ENCODE data around the gene SYT9.
"Not testable (repeated sequence)": the region's sequence is repeated elsewhere in the genome, so short reads cannot be mapped to it uniquely, and the experiment has no call there.

SYT9 gene

DNA sequence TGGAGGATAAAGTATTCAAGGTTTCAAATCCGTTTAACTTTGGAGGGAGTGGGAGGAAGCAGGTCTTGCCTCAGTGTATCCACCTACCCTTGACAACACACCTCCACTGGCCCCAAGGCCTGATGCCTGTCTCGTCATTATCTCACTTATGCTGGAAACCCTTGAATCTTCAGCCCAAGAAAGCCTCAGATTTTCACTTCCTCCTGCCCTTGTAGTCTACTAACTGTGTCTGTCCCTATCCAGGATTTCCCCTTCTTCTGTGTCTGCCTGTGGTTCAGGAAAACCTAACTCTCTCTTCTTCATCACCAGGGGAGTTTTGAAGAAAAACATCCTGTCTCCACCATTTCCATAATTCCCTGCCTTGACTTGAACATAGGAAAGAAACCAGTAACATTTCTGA, 56.1 kb downstream of the SYT9 start:
- Histone ChIP-seq H3K36me3 (ENCODE audit: insufficient read depth, low read length) (no peaks in the 10 kb centered on the region), H3K9me3 (ENCODE audit: low read depth, low read length) (no peaks in the 10 kb centered on the region), H3K9ac (ENCODE audit: insufficient read length) (no peak overlapping the region), H3K4me3 (no peak overlapping the region), H3K27ac (no peak overlapping the region)
- DNase-seq (ENCODE audit: low read depth, low spot score): no peak
- TF ChIP-seq FOXP2 (optimal IDR thresholded peaks at IDR 0.05; ENCODE audit: control extremely low read depth, extremely low read length, insufficient read depth): no peak
- TF ChIP-seq EZH2 (IDR thresholded peaks at IDR 0.05): no peak
- no peak for TF ChIP-seq POLR2AphosphoS5 (IDR thresholded peaks at IDR 0.05; ENCODE audit: borderline replicate concordance, low read depth, low read length)

DNA sequence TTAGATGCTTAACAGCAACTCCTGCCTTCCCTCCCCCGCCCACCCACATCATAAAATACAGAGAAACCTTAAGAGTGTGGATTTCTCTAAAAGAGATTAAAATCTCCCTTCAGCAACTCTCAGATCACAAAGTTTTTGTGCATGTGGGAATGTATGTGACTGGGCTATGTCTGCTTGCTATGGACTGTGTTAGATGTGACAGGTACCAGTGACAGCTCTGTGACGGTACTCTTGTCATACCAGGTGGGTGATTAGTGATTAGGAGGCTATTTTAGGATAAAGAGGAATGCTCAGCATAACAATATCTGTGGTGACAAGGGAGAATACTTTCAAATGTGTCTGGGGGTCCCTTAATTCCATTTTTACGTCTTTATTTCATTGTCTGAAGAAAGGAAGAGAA, 60.2 kb downstream of the SYT9 start:
- Histone ChIP-seq H3K36me3 (ENCODE audit: insufficient read depth, low read length) (no peaks in the 10 kb centered on the region), H3K4me3 (no peak overlapping the region), H3K9me3 (ENCODE audit: low read depth, low read length) (no peaks in the 10 kb centered on the region), H3K9ac (ENCODE audit: insufficient read length) (no peak overlapping the region), H3K27ac (no peak overlapping the region)
- no peak for TF ChIP-seq EZH2 (IDR thresholded peaks at IDR 0.05)
- no peak for TF ChIP-seq FOXP2 (optimal IDR thresholded peaks at IDR 0.05; ENCODE audit: control extremely low read depth, extremely low read length, insufficient read depth)
- no peak for TF ChIP-seq POLR2AphosphoS5 (IDR thresholded peaks at IDR 0.05; ENCODE audit: borderline replicate concordance, low read depth, low read length)
- no peak for DNase-seq (ENCODE audit: low read depth, low spot score)

DNA sequence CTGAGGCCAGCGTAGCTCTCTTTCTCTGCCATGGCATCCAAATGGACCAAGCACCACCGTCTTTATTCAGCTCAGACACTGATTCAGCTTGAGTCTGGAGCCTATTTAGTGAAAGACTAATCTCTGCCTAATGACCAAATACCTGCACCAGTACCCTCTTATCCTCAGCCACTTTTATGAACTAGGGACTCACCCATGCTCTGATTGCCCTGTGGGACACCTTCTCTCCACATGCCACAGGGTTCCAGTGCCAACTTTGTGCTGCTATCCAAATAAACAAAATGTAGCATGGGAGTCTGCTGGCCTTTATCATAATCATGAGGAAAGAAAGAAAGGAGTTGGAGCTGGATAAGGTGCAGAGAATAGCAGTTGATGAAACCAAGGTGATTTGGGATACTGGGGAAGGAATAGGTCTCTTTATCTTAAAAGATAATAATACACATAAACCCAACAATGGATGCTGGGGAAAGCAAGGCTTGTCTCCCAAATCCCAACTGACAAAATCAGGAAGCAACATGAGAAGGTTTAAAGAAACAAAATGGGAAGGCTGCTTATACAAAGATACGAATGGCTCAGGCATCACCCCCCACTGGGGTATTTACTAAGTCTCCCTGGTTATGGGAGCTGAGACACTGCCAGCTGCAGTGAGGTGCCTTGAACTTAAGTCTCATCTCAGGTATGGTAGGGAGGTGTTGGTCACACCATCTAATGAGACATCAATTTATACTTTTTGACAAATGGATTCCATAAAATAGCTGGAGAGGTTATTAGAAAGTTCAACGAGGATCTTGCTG, 63.3 kb downstream of the SYT9 start:
- Histone ChIP-seq H3K36me3 (ENCODE audit: insufficient read depth, low read length) (no peaks in the 10 kb centered on the region), H3K9ac (ENCODE audit: insufficient read length) (no peak overlapping the region), H3K9me3 (ENCODE audit: low read depth, low read length) (no peaks in the 10 kb centered on the region), H3K4me3 (no peak overlapping the region), H3K27ac (no peak overlapping the region)
- no peak for DNase-seq (ENCODE audit: low read depth, low spot score)
- no peak for TF ChIP-seq FOXP2 (optimal IDR thresholded peaks at IDR 0.05; ENCODE audit: control extremely low read depth, extremely low read length, insufficient read depth)
- TF ChIP-seq POLR2AphosphoS5 (IDR thresholded peaks at IDR 0.05; ENCODE audit: borderline replicate concordance, low read depth, low read length): no peak
- no peak for TF ChIP-seq EZH2 (IDR thresholded peaks at IDR 0.05)

DNA sequence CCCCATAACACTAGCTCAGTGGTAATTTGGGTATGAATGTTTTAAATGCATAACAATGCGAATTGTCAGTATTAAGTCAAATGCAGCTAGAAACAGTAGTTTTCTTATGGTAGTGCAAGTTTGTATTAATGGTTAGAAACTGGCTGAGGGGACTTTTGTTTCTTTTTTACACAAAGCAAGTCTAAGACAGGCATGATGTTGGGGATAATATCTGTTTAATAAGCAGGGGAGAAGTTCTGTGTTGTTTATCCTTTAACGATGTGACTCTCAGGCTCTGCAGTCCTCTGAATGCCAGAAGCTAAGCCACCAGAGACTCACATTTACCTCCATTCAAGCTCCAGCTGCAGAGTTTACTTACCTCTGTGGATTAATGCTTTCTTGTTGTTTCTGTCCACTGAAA, 67.8 kb downstream of the SYT9 start:
- H3K4me3 ChIP-seq: no peak overlapping the region
- no peak overlapping the region for H3K27ac ChIP-seq
- H3K36me3 ChIP-seq (ENCODE audit: insufficient read depth, low read length): no peaks in the 10 kb centered on the region
- TF ChIP-seq EZH2 (IDR thresholded peaks at IDR 0.05) (no peak), POLR2AphosphoS5 (IDR thresholded peaks at IDR 0.05; ENCODE audit: borderline replicate concordance, low read depth, low read length) (no peak), FOXP2 (optimal IDR thresholded peaks at IDR 0.05; ENCODE audit: control extremely low read depth, extremely low read length, insufficient read depth) (no peak)
- no peak for DNase-seq (ENCODE audit: low read depth, low spot score)
- no peaks in the 10 kb centered on the region for H3K9me3 ChIP-seq (ENCODE audit: low read depth, low read length)
- no peak overlapping the region for H3K9ac ChIP-seq (ENCODE audit: insufficient read length)

DNA sequence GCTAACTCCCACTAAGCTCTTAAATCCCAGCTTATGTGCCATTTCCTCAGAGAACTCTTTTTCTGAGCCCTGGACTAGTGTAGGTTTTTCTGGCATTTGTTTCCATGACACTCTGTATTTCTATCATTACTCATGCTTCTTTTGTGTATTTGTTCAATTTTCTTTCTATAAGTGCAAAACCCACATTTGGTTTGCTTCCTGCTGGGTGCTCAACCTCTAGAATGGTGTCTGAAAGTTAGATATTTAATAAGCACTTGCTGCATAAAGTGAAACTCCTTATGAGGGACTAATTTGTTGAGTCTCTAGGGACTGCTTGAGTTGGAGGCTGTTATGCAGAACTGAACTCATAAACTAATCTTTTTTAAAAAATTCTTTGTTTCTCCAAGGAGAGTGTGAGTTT, 68.6 kb downstream of the SYT9 start:
- Histone ChIP-seq H3K36me3 (ENCODE audit: insufficient read depth, low read length) (no peaks in the 10 kb centered on the region), H3K27ac (no peak overlapping the region), H3K9ac (ENCODE audit: insufficient read length) (no peak overlapping the region), H3K9me3 (ENCODE audit: low read depth, low read length) (no peaks in the 10 kb centered on the region), H3K4me3 (no peak overlapping the region)
- TF ChIP-seq POLR2AphosphoS5 (IDR thresholded peaks at IDR 0.05; ENCODE audit: borderline replicate concordance, low read depth, low read length): no peak
- DNase-seq (ENCODE audit: low read depth, low spot score): no peak

DNA sequence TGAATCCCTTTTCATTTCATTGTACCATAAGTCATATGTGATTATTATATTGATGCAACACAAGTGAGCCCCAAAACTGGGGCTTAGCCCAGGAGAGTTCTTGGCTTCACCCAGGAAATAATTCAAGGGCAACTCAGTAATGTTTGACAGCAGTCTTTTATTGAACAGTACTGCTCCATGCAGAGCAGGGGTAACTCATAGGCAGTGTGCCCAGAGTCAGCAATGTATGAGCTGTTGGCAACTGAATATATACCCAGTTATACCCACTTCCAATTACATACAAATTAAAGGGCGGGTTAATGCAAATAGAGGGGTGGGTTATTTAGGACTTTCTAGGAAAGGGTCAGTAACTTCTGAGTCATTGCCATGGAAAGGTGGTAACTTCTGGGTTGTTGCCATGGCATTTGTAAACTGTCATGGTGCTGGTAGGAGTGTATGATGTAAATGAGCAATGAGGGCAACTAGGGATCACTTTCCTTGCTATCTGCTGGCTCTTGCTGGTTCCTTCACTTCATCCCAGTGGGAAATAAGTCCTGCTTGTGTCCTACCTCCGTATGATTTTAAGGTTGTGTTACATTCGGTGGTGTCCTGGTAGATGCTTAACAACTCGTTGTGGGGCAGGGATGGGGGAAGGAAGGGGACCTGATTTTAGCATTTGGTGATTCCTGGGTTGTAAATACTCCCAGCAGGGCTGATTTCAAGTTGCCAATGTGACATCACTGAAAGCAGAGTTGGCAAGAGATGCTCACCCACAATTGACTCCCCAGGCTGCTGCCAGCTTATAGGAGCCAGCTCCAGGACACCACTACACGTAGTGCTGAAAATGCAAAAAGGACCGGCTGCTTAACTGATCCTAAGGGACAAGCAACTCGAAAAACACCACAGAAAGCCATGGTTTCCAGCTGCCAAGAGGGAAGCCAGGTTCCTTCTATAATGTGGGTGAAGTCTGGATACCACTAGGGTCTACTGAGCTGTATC, 70.1 kb downstream of the SYT9 start:
- Histone ChIP-seq H3K36me3 (ENCODE audit: insufficient read depth, low read length) (no peaks in the 10 kb centered on the region), H3K9ac (ENCODE audit: insufficient read length) (no peak overlapping the region), H3K9me3 (ENCODE audit: low read depth, low read length) (no peaks in the 10 kb centered on the region), H3K4me3 (no peak overlapping the region), H3K27ac (no peak overlapping the region)
- no peak for DNase-seq (ENCODE audit: low read depth, low spot score)
- no peak for TF ChIP-seq POLR2AphosphoS5 (IDR thresholded peaks at IDR 0.05; ENCODE audit: borderline replicate concordance, low read depth, low read length)
- TF ChIP-seq FOXP2 (optimal IDR thresholded peaks at IDR 0.05; ENCODE audit: control extremely low read depth, extremely low read length, insufficient read depth): no peak
- TF ChIP-seq EZH2 (IDR thresholded peaks at IDR 0.05): no peak

DNA sequence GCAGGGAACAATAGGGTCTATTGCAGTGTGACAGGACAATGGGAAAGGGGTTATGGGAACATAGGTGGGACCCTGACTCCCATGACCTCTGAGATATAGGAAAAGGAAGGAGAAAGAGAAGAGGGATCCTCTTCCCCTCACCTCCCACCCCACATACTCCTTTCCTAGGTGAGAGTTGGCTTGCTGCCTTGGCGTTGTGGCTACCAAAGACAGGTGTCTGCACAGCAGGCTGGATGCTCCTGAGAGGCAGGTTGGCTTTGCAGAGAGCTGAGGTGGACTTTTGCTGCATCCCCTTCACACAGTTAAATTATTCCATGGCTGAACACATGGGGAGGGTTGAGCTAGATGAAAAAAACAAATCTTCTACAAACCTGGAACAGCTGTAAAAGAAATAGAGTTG, 80.7 kb downstream of the SYT9 start:
- TF ChIP-seq FOXP2 (optimal IDR thresholded peaks at IDR 0.05; ENCODE audit: control extremely low read depth, extremely low read length, insufficient read depth) (no peak), EZH2 (IDR thresholded peaks at IDR 0.05) (no peak), POLR2AphosphoS5 (IDR thresholded peaks at IDR 0.05; ENCODE audit: borderline replicate concordance, low read depth, low read length) (no peak)
- H3K9me3 ChIP-seq (ENCODE audit: low read depth, low read length): no peaks in the 10 kb centered on the region
- H3K36me3 ChIP-seq (ENCODE audit: insufficient read depth, low read length): no peaks in the 10 kb centered on the region
- H3K4me3 ChIP-seq: no peak overlapping the region
- H3K27ac ChIP-seq: no peak overlapping the region
- DNase-seq (ENCODE audit: low read depth, low spot score): no peak
- H3K9ac ChIP-seq (ENCODE audit: insufficient read length): no peak overlapping the region

DNA sequence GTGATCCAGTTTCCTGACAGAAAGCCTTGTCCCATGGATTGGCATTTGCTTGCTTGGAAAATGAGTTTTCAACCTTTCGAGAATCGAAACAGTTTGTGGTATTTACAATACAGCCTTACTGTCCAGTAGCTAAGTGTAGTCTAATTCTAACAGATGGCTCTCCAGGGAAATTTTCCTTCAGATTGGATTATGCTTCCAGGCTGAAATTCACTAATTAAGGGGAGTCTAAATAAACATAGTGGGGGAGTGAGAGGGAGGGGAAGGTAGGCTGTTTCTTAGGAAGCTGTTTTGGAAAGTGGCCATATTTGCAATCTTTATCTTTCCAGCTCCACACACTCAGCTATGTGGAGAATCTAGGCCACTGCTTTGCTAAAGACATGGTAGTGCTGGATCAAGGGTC, 81.3 kb downstream of the SYT9 start:
- Histone ChIP-seq H3K27ac (no peak overlapping the region), H3K9me3 (ENCODE audit: low read depth, low read length) (no peaks in the 10 kb centered on the region), H3K36me3 (ENCODE audit: insufficient read depth, low read length) (no peaks in the 10 kb centered on the region), H3K4me3 (no peak overlapping the region), H3K9ac (ENCODE audit: insufficient read length) (no peak overlapping the region)
- TF ChIP-seq FOXP2 (optimal IDR thresholded peaks at IDR 0.05; ENCODE audit: control extremely low read depth, extremely low read length, insufficient read depth) (no peak), EZH2 (IDR thresholded peaks at IDR 0.05) (no peak), POLR2AphosphoS5 (IDR thresholded peaks at IDR 0.05; ENCODE audit: borderline replicate concordance, low read depth, low read length) (no peak)
- DNase-seq (ENCODE audit: low read depth, low spot score): no peak

DNA sequence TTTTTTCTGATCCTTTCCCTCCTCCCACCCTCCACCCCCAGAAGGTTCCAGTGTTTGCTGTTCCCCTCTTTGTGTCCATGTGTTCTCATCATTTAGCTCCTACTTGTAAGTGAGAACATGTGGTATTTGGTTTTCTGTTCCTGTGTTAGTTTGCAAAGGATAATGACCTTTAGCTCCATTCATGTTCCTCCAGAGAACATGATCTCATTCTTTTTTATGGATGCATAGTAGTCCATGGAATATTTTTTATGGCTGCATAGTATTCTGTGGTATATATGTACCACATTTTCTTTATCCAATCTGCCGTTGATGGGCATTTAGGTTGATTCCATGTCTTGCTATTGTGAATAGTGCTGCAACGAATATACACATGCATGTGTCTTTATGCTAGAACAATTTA, 83.7 kb downstream of the SYT9 start:
- DNase-seq (ENCODE audit: low read depth, low spot score); H3K27ac ChIP-seq; H3K9me3 ChIP-seq (ENCODE audit: low read depth, low read length); H3K4me3 ChIP-seq; H3K36me3 ChIP-seq (ENCODE audit: insufficient read depth, low read length); H3K9ac ChIP-seq (ENCODE audit: insufficient read length): not testable (repeated sequence)
